ENCODE data around the gene APBB2.
A peak's percentile ranks its signal among the peaks of the same experiment; 100 is the strongest.
"Not testable (repeated sequence)": the region's sequence is repeated elsewhere in the genome, so short reads cannot be mapped to it uniquely, and the experiment has no call there.

Gene APBB2

GRCh38 chr4:41002309-41002708 is 212.0 kb downstream of the APBB2 start:
- DNase-seq: no peak

- no peak for DNase-seq
These were observed 214.0 kb downstream of the APBB2 start for GRCh38 chr4:41000356-41000755.

GRCh38 chr4:40998675-40999358 is 215.5 kb downstream of the APBB2 start:
- DNase-seq: no peak

- peak; percentile 77 for DNase-seq
These were observed 218.5 kb downstream of the APBB2 start for GRCh38 chr4:40995850-40996249.

- DNase-seq: not testable (repeated sequence)
These were observed 220.0 kb downstream of the APBB2 start for GRCh38 chr4:40994321-40994720.

- DNase-seq: not testable (repeated sequence)
These were observed 221.0 kb downstream of the APBB2 start for GRCh38 chr4:40993296-40993693.

- no peak for DNase-seq
These were observed 221.7 kb downstream of the APBB2 start for GRCh38 chr4:40992472-40993295.

GRCh38 chr4:40991908-40992307 is 222.4 kb downstream of the APBB2 start:
- DNase-seq: no peak

- DNase-seq: no peak
These were observed 223.5 kb downstream of the APBB2 start for GRCh38 chr4:40990899-40991265.

GRCh38 chr4:40990236-40990898 is 224.0 kb downstream of the APBB2 start:
- DNase-seq: no peak

- no peak for DNase-seq
These were observed 227.2 kb downstream of the APBB2 start for GRCh38 chr4:40987151-40987550.

GRCh38 chr4:40986375-40986774 is 228.0 kb downstream of the APBB2 start:
- DNase-seq: no peak

GRCh38 chr4:40984051-40984450 is 230.3 kb downstream of the APBB2 start:
- DNase-seq: no peak

GRCh38 chr4:40980318-40980883 is 233.9 kb downstream of the APBB2 start:
- no peak for DNase-seq

- DNase-seq: no peak
These were observed 235.8 kb downstream of the APBB2 start for GRCh38 chr4:40978548-40978947.

GRCh38 chr4:40976343-40976742 is 238.0 kb downstream of the APBB2 start:
- DNase-seq: no peak

- DNase-seq: no peak
These were observed 241.6 kb downstream of the APBB2 start for GRCh38 chr4:40972722-40973121.

GRCh38 chr4:40971338-40971737 is 243.0 kb downstream of the APBB2 start:
- DNase-seq: no peak

GRCh38 chr4:40969501-40969900 is 244.8 kb downstream of the APBB2 start:
- no peak for DNase-seq

- DNase-seq: no peak
These were observed 246.8 kb downstream of the APBB2 start for GRCh38 chr4:40967550-40967949.

- DNase-seq: no peak
These were observed 248.3 kb downstream of the APBB2 start for GRCh38 chr4:40966091-40966490.

GRCh38 chr4:40963897-40964478 is 250.4 kb downstream of the APBB2 start:
- no peak for DNase-seq

GRCh38 chr4:40962551-40963180 is 251.7 kb downstream of the APBB2 start:
- DNase-seq: no peak
